Upper lobe of left lung (tissue), 4 donors: Measurements from ENCODE around the gene CUL9.

Experiments used
- CTCF ChIP-seq, 6 experiments: fragments of 450-650 bp in 4 of 6; fragments of 200-600 bp in 2 of 6; sonication (generic) in 2 of 6; IDR thresholded peaks; one replicate each; pipeline ENCODE4 v1.5.1; 2016 to 2019; ENCODE audit warnings: antibody characterized with exemption in 6 of 6
- POLR2A ChIP-seq, 4 donors: fragments of 450-650 bp; IDR thresholded peaks; one replicate each; pipeline ENCODE4 v1.5.1; 2016 to 2017; ENCODE audit warnings: antibody characterized with exemption in 4 of 4, mild to moderate bottlenecking in 2 of 4

DNA sequence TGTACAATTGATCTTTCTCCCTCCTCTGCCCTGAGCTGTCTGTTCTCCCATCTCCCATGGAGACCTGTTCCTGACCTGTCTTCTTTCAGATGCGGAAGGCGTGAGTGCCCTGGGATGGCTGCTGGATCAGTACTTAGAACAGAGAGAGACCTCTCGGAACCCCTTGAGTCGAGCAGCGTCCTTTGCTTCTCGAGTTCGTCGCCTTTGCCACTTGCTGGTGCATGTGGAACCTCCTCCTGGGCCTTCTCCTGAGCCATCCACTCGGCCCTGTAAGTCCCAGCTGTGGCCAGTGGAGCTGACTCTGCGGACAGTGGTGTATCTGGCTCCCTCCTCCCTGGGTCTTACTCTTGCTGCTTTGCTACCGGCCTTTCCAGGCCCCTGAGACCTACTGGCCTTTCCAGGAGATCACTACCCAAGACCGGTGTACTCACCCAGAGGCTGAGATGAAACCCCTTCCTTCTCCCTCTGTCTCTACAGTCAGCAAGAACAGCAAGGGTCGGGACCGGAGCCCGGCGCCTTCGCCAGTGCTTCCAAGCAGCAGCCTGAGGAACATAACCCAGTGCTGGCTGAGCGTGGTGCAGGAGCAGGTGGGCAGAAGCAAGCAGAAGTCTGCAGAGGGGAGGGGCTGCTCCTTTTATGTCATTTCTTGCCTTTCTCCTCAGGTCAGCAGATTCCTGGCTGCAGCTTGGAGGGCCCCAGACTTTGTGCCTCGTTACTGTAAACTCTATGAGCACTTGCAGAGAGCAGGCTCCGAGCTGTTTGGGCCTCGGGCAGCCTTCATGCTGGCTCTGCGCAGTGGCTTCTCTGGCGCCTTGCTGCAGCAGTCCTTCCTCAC, 22.5 kb downstream of the CUL9 start:
- TF ChIP-seq CTCF (IDR thresholded peaks at IDR 0.05), result no peak
- TF ChIP-seq POLR2A (IDR thresholded peaks at IDR 0.05), result no peak
